Panc1 (cell line): ENCODE data around the gene MMS22L.

Source experiments
- CTCF ChIP-seq: fragments of 450-650 bp; IDR thresholded peaks from 2 replicates; pipeline ENCODE4 v1.5.1; 2017; ENCODE audit warnings: mild to moderate bottlenecking
- POLR2AphosphoS5 ChIP-seq: IDR thresholded peaks from 2 replicates; pipeline ENCODE4 v1.6.1; 2012; ENCODE audit warnings: mild to moderate bottlenecking, low read depth, low read length, moderate library complexity
- REST ChIP-seq, 2 experiments: IDR thresholded peaks; 2 replicates each; pipeline ENCODE4 v1.6.1; 2011 to 2012; ENCODE audit warnings: low read depth in 2 of 2, control low read depth in 1 of 2, low read length in 1 of 2, mild to moderate bottlenecking in 1 of 2, moderate library complexity in 1 of 2; ENCODE audit not compliant: insufficient read depth in 1 of 2

- TF ChIP-seq CTCF (no peak), POLR2AphosphoS5 (no peak), REST (IDR thresholded peaks at IDR 0.05; ENCODE audit: insufficient read depth in 1 of 2, low read depth in 2 of 2, low read length in 1 of 2) (no peak)
Observed at GRCh38 chr6:97240222-97240621, 42.8 kb downstream of the MMS22L start.
